DND-41 (cell line): ENCODE measurements around the gene GMPPB.
"Not testable (repeated sequence)": the region's sequence is repeated elsewhere in the genome, so short reads cannot be mapped to it uniquely, and the experiment has no call there.

ENCODE experiments used
- ATAC-seq: fragments of 200-7000 bp; cut with Tn5 transposase; 3 replicates; pipeline ENCODE4 v1.9.1; 2021; ENCODE audit warnings: low read depth; ENCODE audit not compliant: insufficient read depth
- DNase-seq: peaks from one replicate; pipeline ENCODE4 v3.0.0-alpha.2; 2020
- H2AFZ ChIP-seq: 2 replicates; pipeline ENCODE4 v1.6.0; 2012; ENCODE audit warnings: low read depth, low read length
- H3K27ac ChIP-seq: 2 replicates; pipeline ENCODE4 v1.5.1; 2012; ENCODE audit warnings: low read length, inconsistent platforms
- H3K27me3 ChIP-seq: fragments of 200-600 bp; sonication (generic); 2 replicates; pipeline ENCODE4 v1.6.0; 2012; ENCODE audit warnings: low read length, mild to moderate bottlenecking, inconsistent platforms; ENCODE audit not compliant: insufficient read depth, poor library complexity
- H3K36me3 ChIP-seq: 2 replicates; pipeline ENCODE4 v1.5.1; 2012; ENCODE audit warnings: low read length, inconsistent platforms; ENCODE audit not compliant: insufficient read depth
- H3K4me1 ChIP-seq: 2 replicates; pipeline ENCODE4 v1.5.1; 2012; ENCODE audit warnings: mild to moderate bottlenecking, low read length; ENCODE audit not compliant: insufficient read depth
- H3K4me2 ChIP-seq: 2 replicates; pipeline ENCODE4 v1.6.0; 2012; ENCODE audit warnings: mild to moderate bottlenecking, moderate library complexity, low read length, inconsistent platforms; ENCODE audit not compliant: insufficient read depth
- H3K4me3 ChIP-seq, 2 experiments: fragments of 200-600 bp in 1 of 2; shearing (Covaris generic) in 1 of 2; 2 replicates each; pipeline ENCODE4 v1.5.1; 2012 to 2016; ENCODE audit warnings: inconsistent platforms in 2 of 2, low read length in 2 of 2, mild to moderate bottlenecking in 2 of 2, low read depth in 1 of 2, moderate library complexity in 1 of 2
- H3K79me2 ChIP-seq: 2 replicates; pipeline ENCODE4 v1.6.0; 2012; ENCODE audit warnings: low read length, inconsistent platforms; ENCODE audit not compliant: insufficient read depth
- H3K9ac ChIP-seq: 2 replicates; pipeline ENCODE4 v1.6.0; 2012; ENCODE audit warnings: low read depth, mild to moderate bottlenecking, inconsistent platforms, low read length, moderate library complexity
- H3K9me3 ChIP-seq: 2 replicates; pipeline ENCODE4 v1.5.1; 2012; ENCODE audit warnings: low read length, moderate library complexity, mild to moderate bottlenecking, inconsistent platforms; ENCODE audit not compliant: insufficient read depth, severe bottlenecking
- H4K20me1 ChIP-seq: 2 replicates; pipeline ENCODE4 v1.6.0; 2012; ENCODE audit warnings: low read length; ENCODE audit not compliant: insufficient read depth
- EZH2 ChIP-seq: IDR thresholded peaks from 3 replicates; pipeline ENCODE4 v1.6.1; 2012; ENCODE audit warnings: borderline replicate concordance, low read depth, mild to moderate bottlenecking, moderate library complexity, low read length, inconsistent platforms; ENCODE audit not compliant: severe bottlenecking
- TF ChIP-seq, protein P1 (sequence below): IDR thresholded peaks from 2 replicates; pipeline ENCODE4 v1.5.1; 2012; ENCODE audit warnings: borderline replicate concordance, low read length, moderate library complexity, mild to moderate bottlenecking; ENCODE audit not compliant: poor library complexity, severe bottlenecking; ENCODE audit errors: extremely low read depth

GMPPB gene

DNA sequence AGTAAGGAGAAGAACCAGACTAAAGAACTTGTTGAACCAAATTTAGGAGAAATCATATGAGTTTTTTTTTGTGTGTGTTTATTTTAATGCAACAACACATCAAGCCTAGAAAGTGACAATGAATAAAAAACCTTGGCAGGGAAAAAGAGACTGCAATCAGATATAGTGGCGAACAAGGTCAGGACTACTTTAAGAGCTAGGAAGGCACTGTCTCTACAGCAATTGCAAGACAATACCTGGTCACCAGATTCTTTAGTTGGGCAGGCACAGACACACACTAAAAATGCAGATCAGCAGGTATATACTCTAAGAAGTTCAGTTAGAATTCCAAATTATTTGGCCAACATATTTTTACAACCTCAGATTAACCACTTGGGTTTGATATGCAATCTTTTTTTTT, 30.8 kb upstream of the GMPPB start:
- peaks cover 3% of the 10 kb centered on the region; the same call in 1 of the 2 replicates for H3K36me3 ChIP-seq
- no peak overlapping the region for H3K27ac ChIP-seq
- H3K4me1 ChIP-seq = no peaks in the 10 kb centered on the region
- H3K4me3 ChIP-seq = no peak overlapping the region
- no peaks in the 10 kb centered on the region for H3K27me3 ChIP-seq
- H3K4me2 ChIP-seq = no peak overlapping the region
- no peak for TF ChIP-seq EZH2
- TF ChIP-seq, protein P1, sequence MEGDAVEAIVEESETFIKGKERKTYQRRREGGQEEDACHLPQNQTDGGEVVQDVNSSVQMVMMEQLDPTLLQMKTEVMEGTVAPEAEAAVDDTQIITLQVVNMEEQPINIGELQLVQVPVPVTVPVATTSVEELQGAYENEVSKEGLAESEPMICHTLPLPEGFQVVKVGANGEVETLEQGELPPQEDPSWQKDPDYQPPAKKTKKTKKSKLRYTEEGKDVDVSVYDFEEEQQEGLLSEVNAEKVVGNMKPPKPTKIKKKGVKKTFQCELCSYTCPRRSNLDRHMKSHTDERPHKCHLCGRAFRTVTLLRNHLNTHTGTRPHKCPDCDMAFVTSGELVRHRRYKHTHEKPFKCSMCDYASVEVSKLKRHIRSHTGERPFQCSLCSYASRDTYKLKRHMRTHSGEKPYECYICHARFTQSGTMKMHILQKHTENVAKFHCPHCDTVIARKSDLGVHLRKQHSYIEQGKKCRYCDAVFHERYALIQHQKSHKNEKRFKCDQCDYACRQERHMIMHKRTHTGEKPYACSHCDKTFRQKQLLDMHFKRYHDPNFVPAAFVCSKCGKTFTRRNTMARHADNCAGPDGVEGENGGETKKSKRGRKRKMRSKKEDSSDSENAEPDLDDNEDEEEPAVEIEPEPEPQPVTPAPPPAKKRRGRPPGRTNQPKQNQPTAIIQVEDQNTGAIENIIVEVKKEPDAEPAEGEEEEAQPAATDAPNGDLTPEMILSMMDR = no peak
- no peak for DNase-seq
- H3K79me2 ChIP-seq = peaks cover 91% of the 10 kb centered on the region
- H3K9ac ChIP-seq = no peak overlapping the region
- no peak for ATAC-seq
- H2AFZ ChIP-seq = no peak overlapping the region
- no peaks in the 10 kb centered on the region for H3K9me3 ChIP-seq
- H4K20me1 ChIP-seq = peaks cover 36% of the 10 kb centered on the region; the same call in 1 of the 2 replicates

DNA sequence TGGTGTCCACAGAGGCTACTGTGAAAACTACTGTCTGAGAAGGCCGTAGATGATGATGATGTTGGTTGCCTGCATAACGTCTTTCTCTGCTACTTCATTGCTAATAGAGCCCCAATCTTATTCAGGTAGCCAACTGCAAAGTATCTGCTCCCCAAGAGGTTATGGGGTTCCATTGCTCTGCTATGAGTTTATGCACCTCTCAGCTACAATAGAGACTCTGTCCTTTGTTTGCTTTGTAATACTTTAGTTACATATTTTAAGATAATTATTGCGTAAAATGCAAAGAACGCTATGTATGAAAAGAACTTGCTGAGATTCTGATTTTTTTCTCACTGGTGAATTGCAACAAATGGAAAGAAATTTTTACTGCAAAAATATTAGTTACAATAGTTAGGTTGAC, 27.8 kb upstream of the GMPPB start:
- peaks cover 38% of the 10 kb centered on the region for H4K20me1 ChIP-seq
- no peak overlapping the region for H3K9ac ChIP-seq
- H3K4me3 ChIP-seq = no peak overlapping the region
- no peaks in the 10 kb centered on the region for H3K4me1 ChIP-seq
- no peak overlapping the region for H3K4me2 ChIP-seq
- H3K27me3 ChIP-seq = no peaks in the 10 kb centered on the region
- DNase-seq (no peak), ATAC-seq (no peak)
- peaks cover 27% of the 10 kb centered on the region for H3K36me3 ChIP-seq
- no peaks in the 10 kb centered on the region for H3K9me3 ChIP-seq
- TF ChIP-seq, protein P1 = no peak
- no peak for TF ChIP-seq EZH2
- no peak overlapping the region for H2AFZ ChIP-seq
- H3K27ac ChIP-seq = no peak overlapping the region
- peaks cover 82% of the 10 kb centered on the region for H3K79me2 ChIP-seq

DNA sequence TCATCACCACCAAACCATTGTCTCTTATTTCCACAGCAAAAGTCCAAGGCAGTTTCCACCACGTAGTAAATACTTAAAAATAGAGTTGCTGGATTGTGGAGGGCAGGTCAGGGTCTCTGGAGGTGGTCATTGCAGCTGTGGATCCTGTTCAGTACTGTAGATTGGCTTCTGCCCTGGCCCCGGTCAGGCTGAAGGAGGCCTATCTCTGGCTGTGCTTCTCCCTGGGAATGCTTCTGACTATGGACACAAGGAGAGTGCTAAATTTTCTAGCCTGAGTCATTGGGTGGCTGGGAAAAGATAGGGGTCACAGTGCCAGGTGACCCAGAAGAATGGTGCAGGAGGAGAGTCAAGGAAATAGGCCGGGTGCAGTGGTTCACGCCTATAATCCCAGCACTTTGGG, 26.3 kb upstream of the GMPPB start:
- Histone ChIP-seq H3K27ac (no peak overlapping the region), H3K9ac (no peak overlapping the region), H3K4me1 (no peaks in the 10 kb centered on the region), H3K27me3 (no peaks in the 10 kb centered on the region), H2AFZ (no peak overlapping the region), H3K79me2 (peaks cover 80% of the 10 kb centered on the region), H3K9me3 (no peaks in the 10 kb centered on the region), H3K36me3 (peaks cover 34% of the 10 kb centered on the region), H3K4me3 (no peak overlapping the region), H4K20me1 (peaks cover 32% of the 10 kb centered on the region), H3K4me2 (no peak overlapping the region)
- TF ChIP-seq, protein P1 = no peak
- TF ChIP-seq EZH2 = no peak
- ATAC-seq = no peak
- no peak for DNase-seq

DNA sequence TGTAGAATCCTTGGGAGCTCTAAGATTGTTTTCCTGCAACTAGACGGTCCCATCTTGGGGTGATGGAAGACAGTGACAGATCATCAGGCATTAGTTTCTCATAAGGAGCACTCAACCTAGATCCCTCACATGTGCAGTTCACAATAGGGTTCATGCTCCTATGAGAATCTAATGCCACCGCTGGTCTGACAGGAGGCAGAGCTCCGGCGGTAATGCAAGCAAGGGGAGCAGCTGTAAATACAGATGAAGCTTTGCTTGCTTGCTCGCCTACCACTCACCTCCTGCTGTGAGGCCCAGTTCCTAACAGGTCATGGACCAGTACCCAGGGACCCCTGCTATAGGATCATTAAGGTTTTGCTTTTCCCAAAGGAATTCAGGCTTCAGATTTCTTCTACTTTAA, 25.1 kb upstream of the GMPPB start:
- not testable (repeated sequence) for H3K9me3 ChIP-seq, H3K27me3 ChIP-seq, H2AFZ ChIP-seq, H3K4me3 ChIP-seq, DNase-seq, H3K4me2 ChIP-seq, H3K9ac ChIP-seq, H3K27ac ChIP-seq, ATAC-seq, H3K4me1 ChIP-seq
- Histone ChIP-seq H3K36me3 (peaks cover 42% of the 10 kb centered on the region), H3K79me2 (peaks cover 76% of the 10 kb centered on the region), H4K20me1 (peaks cover 29% of the 10 kb centered on the region)
